HG03571 (cell line): ENCODE results near the gene COPS8.

ENCODE experiments used
- ATAC-seq: cut with Tn5 transposase; IDR thresholded peaks from one replicate; pipeline ENCODE4 v1.9.1; 2021; ENCODE audit not compliant: unreplicated experiment

COPS8 gene

GRCh38 chr2:237064203-237065070 lies 21.3 kb upstream of the COPS8 start:
- ATAC-seq: no peak

GRCh38 chr2:237065071-237065377 lies 20.7 kb upstream of the COPS8 start:
- ATAC-seq: no peak

- ATAC-seq: no peak
Measured at GRCh38 chr2:237066396-237066795, 19.3 kb upstream of the COPS8 start.

GRCh38 chr2:237068005-237068576 lies 17.6 kb upstream of the COPS8 start:
- no peak for ATAC-seq

GRCh38 chr2:237072067-237072931 lies 13.4 kb upstream of the COPS8 start:
- no peak for ATAC-seq

DNA sequence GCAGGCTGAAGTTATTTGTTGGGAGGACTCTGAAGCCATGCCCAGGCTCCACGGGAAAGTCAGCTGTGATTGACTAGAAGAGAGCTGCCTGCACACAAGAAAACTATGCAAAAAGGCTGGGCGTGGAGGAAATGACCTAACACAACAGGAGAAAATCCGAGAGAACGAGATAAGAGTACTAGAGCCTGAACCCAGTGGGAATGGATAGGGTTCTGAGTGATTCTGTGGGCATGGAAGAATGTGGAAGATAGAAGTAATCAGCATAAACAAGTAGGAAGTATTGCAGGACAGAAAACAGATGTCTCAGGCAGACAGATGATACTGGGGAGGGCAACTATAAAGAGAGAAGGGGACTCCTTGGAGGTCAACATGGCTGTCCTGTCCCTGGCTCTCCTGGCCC lies 12.1 kb upstream of the COPS8 start:
- ATAC-seq: no peak

DNA sequence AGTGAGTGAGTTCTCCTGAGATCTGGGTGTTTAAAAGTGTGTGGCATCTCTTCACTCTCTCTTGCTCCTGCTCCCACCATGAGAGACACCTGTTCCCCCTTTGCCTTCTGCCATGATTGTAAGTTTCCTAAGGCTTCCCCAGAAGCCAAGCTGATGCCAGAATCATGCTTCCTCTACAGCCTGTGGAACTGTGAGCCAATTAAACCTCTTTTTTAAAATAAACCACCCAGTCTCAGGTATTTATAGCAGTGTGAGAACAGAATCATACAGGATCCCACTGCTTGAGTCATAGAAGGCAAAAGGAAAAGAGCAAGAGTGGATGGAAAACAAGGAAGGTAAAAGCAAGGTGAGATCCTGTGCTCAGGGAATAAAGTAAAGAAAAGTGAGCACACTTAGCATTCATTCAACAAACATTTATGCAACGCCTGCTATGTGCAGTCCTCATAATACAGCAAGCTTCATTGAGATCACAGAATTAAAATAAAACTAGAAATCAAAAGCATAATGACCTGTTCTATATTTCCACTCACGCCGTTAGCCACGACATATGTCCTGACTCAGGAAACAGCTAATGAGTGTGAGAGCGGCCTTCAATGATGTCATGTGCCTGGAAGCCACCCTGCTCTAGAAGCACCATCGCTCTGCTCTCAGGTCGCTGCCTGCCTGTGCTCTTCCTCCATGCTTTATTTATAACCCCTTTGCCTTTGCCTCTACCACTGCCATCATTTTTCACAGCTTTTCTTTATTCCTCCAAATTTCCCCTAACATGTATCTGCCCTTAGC lies 11.3 kb upstream of the COPS8 start:
- no peak for ATAC-seq

DNA sequence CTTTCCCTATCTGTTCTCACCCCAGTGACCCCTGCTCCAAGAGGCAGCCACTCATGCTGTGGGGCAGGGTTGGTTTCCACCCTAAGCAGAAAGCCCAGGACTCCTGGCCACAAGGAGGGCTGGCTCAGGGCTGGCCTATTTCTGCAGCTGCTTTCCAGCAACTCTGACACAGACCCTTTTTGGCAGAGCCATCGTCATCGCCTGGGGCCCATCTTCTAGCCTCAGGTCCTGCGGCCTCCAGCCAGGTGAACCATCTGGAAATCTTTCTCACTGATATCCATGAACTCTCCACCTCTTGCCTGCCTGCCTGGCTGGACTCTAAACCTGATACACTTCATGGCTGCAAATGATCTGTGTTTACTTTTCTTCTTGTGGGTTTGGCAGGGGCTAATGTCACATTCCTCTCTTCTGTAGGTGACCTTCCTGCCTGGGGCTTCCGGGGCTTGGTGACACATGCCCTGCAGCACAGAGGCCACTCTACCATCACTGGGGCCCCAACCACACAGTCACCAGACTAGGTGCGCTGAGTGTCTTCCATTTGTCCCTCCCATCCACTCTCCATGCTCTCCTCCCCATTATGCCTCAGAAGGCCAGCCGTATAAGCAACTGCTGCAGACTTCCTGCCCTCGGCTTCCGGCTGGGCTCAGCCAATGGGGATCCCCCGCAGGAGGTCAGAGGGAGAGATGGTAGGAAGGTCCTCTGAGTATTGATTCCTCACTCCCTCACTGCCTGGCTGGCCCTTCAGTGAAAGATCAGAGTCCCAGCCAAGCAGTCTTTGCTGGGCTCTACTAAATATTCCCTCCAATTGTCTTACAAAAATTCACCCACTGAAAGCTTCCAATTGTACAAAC lies 9.7 kb upstream of the COPS8 start:
- no peak for ATAC-seq

DNA sequence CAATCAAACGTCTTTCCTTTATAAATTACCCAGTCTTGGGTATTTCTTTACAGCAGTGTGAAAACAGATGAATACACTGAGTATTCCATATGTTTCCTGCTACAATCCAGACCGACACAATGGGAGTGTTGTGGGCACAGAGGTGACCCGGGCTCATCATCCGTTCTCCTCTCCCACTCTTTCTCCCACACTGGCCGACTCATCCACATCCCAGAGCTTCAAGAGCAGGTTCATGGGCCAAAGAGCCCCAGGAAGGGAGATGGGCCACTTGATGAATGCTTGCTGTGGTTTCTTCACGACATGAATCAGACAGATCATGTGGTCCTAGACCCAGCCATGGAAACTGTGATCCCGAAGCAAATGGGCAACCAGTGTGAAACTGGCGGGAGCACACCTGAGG lies 4.1 kb upstream of the COPS8 start:
- no peak for ATAC-seq

DNA sequence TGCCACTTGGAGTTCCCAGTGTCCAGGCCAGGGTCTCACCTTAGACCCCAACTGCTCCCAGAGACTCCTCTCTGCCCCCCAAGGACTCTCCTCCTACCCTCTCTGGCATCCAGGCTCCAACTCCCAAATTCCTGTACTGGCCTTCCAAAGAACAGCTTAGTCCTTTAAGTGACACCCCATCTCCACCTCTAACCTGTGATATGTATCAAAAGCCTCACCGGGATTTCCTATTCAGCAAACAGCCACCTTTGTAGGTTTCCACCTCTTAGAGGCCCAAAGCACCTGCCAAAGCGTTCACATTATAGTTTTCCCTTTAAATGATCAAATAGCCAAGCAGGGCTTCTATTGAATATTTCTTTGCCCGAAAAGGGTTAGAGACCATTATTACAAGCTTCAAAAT lies 2.7 kb upstream of the COPS8 start:
- no peak for ATAC-seq

GRCh38 chr2:237084444-237084843 lies 1.2 kb upstream of the COPS8 start:
- ATAC-seq: no peak

DNA sequence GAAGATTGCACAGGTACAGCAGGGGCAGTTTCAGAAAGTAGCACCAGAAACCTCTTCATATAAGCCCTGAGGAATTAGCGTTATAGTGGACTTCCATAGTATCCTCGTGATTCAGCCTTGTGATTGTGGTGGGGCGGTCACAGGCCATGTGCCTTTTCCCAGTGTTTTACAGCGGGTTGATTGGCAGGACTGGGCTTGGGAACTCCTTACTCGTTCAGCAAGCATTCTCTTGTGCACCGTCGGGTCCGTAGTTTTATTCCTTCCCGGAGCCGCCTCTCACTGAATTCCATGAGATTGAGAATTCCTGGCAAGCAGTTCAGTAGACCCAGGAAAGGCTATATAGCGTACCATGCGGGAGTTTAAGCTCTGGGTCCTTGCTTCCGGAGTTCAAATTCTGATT lies 5.2 kb downstream of the COPS8 start:
- no peak for ATAC-seq

DNA sequence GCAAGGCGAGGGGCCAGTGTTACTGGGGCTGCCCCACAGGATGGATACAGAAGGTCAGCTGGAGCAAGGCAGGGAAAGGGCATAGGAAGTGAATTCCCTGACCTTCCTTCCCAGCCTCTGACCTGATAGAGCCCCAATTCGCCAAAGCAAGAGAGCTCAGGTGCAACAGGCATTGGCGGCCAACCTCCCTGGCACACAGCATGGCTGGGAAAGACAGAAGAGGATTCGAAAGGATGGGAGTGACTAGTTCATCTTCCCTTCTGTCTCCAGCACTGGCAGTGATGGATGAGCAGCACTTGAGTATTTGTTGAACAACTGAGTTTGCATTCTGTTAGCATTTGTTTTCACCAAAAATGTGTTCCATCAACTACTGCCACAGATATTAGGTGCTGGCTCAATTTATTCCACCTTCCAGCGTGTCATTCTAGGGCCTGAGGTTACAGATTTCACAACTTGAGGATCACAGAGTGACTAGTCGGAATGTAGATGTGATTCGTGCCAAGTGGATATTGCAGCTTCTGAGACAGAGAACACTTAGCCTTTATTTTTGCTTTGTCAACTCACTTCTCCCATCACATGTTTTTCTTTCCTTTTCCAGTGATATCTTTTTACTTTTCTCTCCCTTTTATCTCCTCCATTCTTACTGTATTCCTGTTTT lies 6.2 kb downstream of the COPS8 start:
- no peak for ATAC-seq

GRCh38 chr2:237092506-237092905 lies 6.8 kb downstream of the COPS8 start:
- ATAC-seq: no peak

- ATAC-seq: no peak
Measured at GRCh38 chr2:237092920-237093781, 7.5 kb downstream of the COPS8 start.

GRCh38 chr2:237096201-237096600 lies 10.5 kb downstream of the COPS8 start:
- ATAC-seq: no peak

DNA sequence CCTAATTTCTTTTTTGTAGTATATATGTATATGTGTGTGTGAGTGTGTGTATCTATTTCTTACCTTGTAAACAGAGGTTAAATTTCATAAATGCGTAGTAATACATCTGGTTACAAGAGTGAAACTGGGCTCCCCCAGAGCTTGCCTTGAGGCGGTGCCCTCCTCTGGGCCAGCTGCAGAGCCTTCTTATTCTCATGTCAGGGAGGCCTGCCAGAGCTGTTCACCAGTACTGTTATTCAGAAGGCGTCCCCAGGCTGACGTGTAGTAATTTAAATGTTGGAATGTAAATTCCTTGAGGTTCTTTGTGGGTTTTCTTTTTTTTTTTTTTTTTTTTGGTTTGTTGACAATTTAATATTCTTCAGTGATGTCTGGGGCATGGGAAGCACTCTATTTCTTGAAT lies 11.2 kb downstream of the COPS8 start:
- ATAC-seq: no peak

DNA sequence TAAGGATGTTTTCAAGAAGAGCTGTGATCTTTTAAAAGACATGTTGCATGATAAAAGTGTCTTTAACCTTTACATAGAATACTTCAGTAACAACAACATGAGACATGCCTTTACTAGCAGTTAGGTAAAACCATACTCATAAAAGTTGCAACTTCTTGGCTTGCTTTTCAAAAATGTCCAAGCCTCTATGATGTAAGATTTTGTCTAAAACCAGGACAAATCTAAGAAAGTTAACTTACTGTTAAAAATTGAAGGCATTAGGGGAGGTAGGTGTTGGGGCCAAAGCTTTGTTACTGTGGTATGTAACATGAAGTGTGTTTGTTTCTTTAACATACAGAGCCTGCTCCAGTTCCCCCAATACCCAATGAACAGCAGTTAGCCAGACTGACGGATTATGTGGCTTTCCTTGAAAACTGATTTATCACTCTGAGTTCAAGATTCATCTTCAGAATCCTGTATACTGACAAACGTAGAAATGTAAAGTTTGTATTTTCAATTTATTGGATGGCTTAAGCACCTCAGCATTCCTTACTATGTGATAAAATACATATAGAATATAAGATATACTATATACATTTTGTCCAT lies 11.7 kb downstream of the COPS8 start:
- ATAC-seq: no peak
